HCT116 (cell line): ENCODE data around the gene ACY1.

ENCODE experiments used
- CBX3 ChIP-seq: IDR thresholded peaks from 2 replicates; pipeline ENCODE4 v1.6.1; 2012; ENCODE audit warnings: low read depth
- CEBPB ChIP-seq: IDR thresholded peaks from 2 replicates; pipeline ENCODE4 v1.6.1; 2012; ENCODE audit warnings: low read depth
- EGR1 ChIP-seq: IDR thresholded peaks from 2 replicates; pipeline ENCODE4 v1.6.1; 2012; ENCODE audit warnings: low read depth
- POLR2A ChIP-seq: IDR thresholded peaks from 2 replicates; pipeline ENCODE4 v1.7.0; 2011; ENCODE audit warnings: borderline replicate concordance; ENCODE audit not compliant: insufficient read depth, insufficient read length; ENCODE audit errors: extremely low read depth
- SIN3A ChIP-seq: IDR thresholded peaks from 2 replicates; pipeline ENCODE4 v1.6.1; 2012; ENCODE audit warnings: low read depth
- YY1 ChIP-seq: IDR thresholded peaks from 2 replicates; pipeline ENCODE4 v1.6.1; 2011; ENCODE audit warnings: low read length, low read depth, moderate library complexity, mild to moderate bottlenecking; ENCODE audit not compliant: insufficient replicate concordance; ENCODE audit errors: extremely low read depth
- TF ChIP-seq, protein P1 (sequence below): IDR thresholded peaks from 2 replicates; pipeline ENCODE4 v1.6.1; 2012; ENCODE audit warnings: low read depth
- TF ChIP-seq, protein P2 (sequence below), 3 experiments: fragments of 200-600 bp in 1 of 3; sonication (generic) in 1 of 3; IDR thresholded peaks in 2 of 3; conservative IDR thresholded peaks in 1 of 3; 2 replicates each; pipeline ENCODE4 v1.5.1; 2012 to 2017; ENCODE audit warnings: low read depth in 2 of 3, low read length in 2 of 3, antibody characterized with exemption in 1 of 3, borderline replicate concordance in 1 of 3, control low read depth in 1 of 3, mild to moderate bottlenecking in 1 of 3, mixed read lengths in 1 of 3, mixed run types in 1 of 3, moderate library complexity in 1 of 3; ENCODE audit not compliant: insufficient read depth in 1 of 3

DNA sequence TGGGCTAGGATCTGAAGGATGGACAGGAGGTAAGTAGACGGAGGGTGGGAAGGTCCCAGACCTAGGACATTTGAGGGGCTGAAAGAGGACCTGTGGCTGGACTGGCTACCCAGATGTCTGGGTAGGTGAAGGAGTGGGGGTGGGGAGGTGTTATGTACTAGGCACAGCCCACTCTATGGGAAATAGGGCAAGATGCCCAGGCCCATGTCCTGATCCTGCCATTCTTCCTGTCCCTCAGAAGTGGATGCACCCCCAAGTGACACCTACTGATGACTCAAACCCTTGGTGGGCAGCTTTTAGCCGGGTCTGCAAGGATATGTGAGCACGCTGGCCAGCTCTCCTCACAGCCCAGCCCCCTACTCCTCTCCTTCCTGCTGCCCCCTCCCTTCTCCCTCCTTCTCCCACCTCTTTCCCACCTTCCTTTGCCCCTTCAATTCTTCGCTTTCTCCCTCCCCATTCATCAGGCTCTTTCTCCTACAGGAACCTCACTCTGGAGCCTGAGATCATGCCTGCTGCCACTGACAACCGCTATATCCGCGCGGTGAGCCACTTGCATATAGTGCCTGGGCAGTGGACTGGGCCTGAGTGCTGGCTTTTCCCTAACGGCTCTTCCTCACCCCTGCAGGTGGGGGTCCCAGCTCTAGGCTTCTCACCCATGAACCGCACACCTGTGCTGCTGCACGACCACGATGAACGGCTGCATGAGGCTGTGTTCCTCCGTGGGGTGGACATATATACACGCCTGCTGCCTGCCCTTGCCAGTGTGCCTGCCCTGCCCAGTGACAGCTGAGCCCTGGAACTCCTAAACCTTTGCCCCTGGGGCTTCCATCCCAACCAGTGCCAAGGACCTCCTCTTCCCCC is 5.2 kb downstream of the ACY1 start:
- TF ChIP-seq, protein P1, sequence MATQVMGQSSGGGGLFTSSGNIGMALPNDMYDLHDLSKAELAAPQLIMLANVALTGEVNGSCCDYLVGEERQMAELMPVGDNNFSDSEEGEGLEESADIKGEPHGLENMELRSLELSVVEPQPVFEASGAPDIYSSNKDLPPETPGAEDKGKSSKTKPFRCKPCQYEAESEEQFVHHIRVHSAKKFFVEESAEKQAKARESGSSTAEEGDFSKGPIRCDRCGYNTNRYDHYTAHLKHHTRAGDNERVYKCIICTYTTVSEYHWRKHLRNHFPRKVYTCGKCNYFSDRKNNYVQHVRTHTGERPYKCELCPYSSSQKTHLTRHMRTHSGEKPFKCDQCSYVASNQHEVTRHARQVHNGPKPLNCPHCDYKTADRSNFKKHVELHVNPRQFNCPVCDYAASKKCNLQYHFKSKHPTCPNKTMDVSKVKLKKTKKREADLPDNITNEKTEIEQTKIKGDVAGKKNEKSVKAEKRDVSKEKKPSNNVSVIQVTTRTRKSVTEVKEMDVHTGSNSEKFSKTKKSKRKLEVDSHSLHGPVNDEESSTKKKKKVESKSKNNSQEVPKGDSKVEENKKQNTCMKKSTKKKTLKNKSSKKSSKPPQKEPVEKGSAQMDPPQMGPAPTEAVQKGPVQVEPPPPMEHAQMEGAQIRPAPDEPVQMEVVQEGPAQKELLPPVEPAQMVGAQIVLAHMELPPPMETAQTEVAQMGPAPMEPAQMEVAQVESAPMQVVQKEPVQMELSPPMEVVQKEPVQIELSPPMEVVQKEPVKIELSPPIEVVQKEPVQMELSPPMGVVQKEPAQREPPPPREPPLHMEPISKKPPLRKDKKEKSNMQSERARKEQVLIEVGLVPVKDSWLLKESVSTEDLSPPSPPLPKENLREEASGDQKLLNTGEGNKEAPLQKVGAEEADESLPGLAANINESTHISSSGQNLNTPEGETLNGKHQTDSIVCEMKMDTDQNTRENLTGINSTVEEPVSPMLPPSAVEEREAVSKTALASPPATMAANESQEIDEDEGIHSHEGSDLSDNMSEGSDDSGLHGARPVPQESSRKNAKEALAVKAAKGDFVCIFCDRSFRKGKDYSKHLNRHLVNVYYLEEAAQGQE = no peak
- TF ChIP-seq CEBPB (no peak), YY1 (no peak), POLR2A (no peak), CBX3 (no peak), SIN3A (no peak), EGR1 (no peak)
- TF ChIP-seq, protein P2, sequence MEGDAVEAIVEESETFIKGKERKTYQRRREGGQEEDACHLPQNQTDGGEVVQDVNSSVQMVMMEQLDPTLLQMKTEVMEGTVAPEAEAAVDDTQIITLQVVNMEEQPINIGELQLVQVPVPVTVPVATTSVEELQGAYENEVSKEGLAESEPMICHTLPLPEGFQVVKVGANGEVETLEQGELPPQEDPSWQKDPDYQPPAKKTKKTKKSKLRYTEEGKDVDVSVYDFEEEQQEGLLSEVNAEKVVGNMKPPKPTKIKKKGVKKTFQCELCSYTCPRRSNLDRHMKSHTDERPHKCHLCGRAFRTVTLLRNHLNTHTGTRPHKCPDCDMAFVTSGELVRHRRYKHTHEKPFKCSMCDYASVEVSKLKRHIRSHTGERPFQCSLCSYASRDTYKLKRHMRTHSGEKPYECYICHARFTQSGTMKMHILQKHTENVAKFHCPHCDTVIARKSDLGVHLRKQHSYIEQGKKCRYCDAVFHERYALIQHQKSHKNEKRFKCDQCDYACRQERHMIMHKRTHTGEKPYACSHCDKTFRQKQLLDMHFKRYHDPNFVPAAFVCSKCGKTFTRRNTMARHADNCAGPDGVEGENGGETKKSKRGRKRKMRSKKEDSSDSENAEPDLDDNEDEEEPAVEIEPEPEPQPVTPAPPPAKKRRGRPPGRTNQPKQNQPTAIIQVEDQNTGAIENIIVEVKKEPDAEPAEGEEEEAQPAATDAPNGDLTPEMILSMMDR (IDR thresholded peaks at IDR 0.05 in 2 of 3, conservative IDR thresholded peaks at IDR 0.05 in 1 of 3; ENCODE audit: borderline replicate concordance in 1 of 3, insufficient read depth in 1 of 3, low read depth in 2 of 3, low read length in 2 of 3) = no peak
